GM12873 (cell line): ENCODE results near the gene CNTNAP4.

Experiments used
- CTCF ChIP-seq: IDR thresholded peaks from 2 replicates; pipeline ENCODE4 v1.5.1; 2012; ENCODE audit warnings: low read depth, mild to moderate bottlenecking, moderate library complexity, low read length, control low read depth; ENCODE audit not compliant: insufficient read depth; ENCODE audit errors: missing control alignments

CNTNAP4 gene

GRCh38 chr16:76486740-76487139, 209.5 kb downstream of the CNTNAP4 start:
- no peak for TF ChIP-seq CTCF

GRCh38 chr16:76487411-76488064, 210.3 kb downstream of the CNTNAP4 start:
- TF ChIP-seq CTCF, result no peak

- no peak for TF ChIP-seq CTCF
Measured at GRCh38 chr16:76488065-76488417, 210.8 kb downstream of the CNTNAP4 start.

GRCh38 chr16:76490036-76490639, 212.9 kb downstream of the CNTNAP4 start:
- TF ChIP-seq CTCF, result no peak

- no peak for TF ChIP-seq CTCF
Measured at GRCh38 chr16:76500006-76500405, 222.8 kb downstream of the CNTNAP4 start.

- TF ChIP-seq CTCF, result no peak
Measured at GRCh38 chr16:76502063-76502462, 224.9 kb downstream of the CNTNAP4 start.

GRCh38 chr16:76502555-76502954, 225.4 kb downstream of the CNTNAP4 start:
- no peak for TF ChIP-seq CTCF
